Adrenal gland (tissue), 5 donors: ENCODE results near the gene SLC24A4.

Source experiments
- CTCF ChIP-seq, 6 experiments: fragments of 450-650 bp in 4 of 6; fragments of 200-600 bp in 2 of 6; sonication (generic) in 1 of 6; IDR thresholded peaks; 1 replicate in 5 of 6; 2 replicates in 1 of 6; pipeline versions ENCODE4 v1.5.1 to v1.8.0; 2016 to 2021; ENCODE audit warnings: antibody characterized with exemption in 6 of 6, mild to moderate bottlenecking in 2 of 6, moderate library complexity in 1 of 6
- POLR2A ChIP-seq, 2 donors: fragments of 450-650 bp; IDR thresholded peaks; one replicate each; pipeline ENCODE4 v1.6.1; 2017; ENCODE audit warnings: antibody characterized with exemption in 2 of 2, mild to moderate bottlenecking in 2 of 2, moderate library complexity in 1 of 2
- donor health status: DM: no; HTN: no; CAD: no.

- TF ChIP-seq CTCF (IDR thresholded peaks at IDR 0.05) (no peak), POLR2A (IDR thresholded peaks at IDR 0.05) (no peak)
These were observed 110.4 kb downstream of the SLC24A4 start for GRCh38 chr14:92433407-92433806.
